Measurements from ENCODE around the gene VSIG10L. TPM values are rescaled to one million over a fixed set of nuclear protein-coding genes. Genes with fewer than 3 reads are reported as not detected.

Gene VSIG10L
- total RNA-seq, 2 experiments from 2014 or later = 1.8 to 2.0 TPM

GRCh38 chr19:51320280-51320657 is 21.7 kb downstream of the VSIG10L start:
- CTCF ChIA-PET = no interaction called here
- H3K4me3 Mint-ChIP-seq = no peak overlapping the region
- no peak for ATAC-seq

GRCh38 chr19:51319649-51320279 is 22.2 kb downstream of the VSIG10L start:
- Mint-ChIP-seq H3K4me1 (ENCODE audit: low read depth) (peaks cover 1% of the 10 kb centered on the region), H3K36me3 (ENCODE audit: low read depth) (no peaks in the 10 kb centered on the region), H3K4me3 (no peak overlapping the region), H3K27ac (no peak overlapping the region), H3K9me3 (ENCODE audit: insufficient read depth) (no peaks in the 10 kb centered on the region), H3K27me3 (ENCODE audit: low read depth) (peaks cover 23% of the 10 kb centered on the region)
- ChIA-PET CTCF (no interaction called here), POLR2A (no interaction called here)
- DNase-seq = no peak
- no peak for ATAC-seq

More at GRCh38 chr19:51320280-51320657, 21.7 kb downstream of the VSIG10L start:
- H3K36me3 Mint-ChIP-seq (ENCODE audit: low read depth) = no peaks in the 10 kb centered on the region
- H3K27ac Mint-ChIP-seq = no peak overlapping the region
- POLR2A ChIA-PET = no interaction called here
- H3K4me1 Mint-ChIP-seq (ENCODE audit: low read depth) = peaks cover 1% of the 10 kb centered on the region
- H3K9me3 Mint-ChIP-seq (ENCODE audit: insufficient read depth) = no peaks in the 10 kb centered on the region
- peaks cover 23% of the 10 kb centered on the region for H3K27me3 Mint-ChIP-seq (ENCODE audit: low read depth)
- no peak for DNase-seq

- ATAC-seq (no peak), DNase-seq (no peak)
- Mint-ChIP-seq H3K36me3 (ENCODE audit: low read depth) (no peaks in the 10 kb centered on the region), H3K27me3 (ENCODE audit: low read depth) (peaks cover 19% of the 10 kb centered on the region), H3K4me1 (ENCODE audit: low read depth) (peaks cover 1% of the 10 kb centered on the region), H3K27ac (no peak overlapping the region), H3K4me3 (no peak overlapping the region), H3K9me3 (ENCODE audit: insufficient read depth) (no peaks in the 10 kb centered on the region)
- POLR2A ChIA-PET = no interaction called here
- CTCF ChIA-PET = no interaction called here
Observed at GRCh38 chr19:51318687-51319648, 23.0 kb downstream of the VSIG10L start.

GRCh38 chr19:51317968-51318367 is 24.0 kb downstream of the VSIG10L start:
- Mint-ChIP-seq H3K27me3 (ENCODE audit: low read depth) (peaks cover 16% of the 10 kb centered on the region), H3K27ac (no peak overlapping the region), H3K36me3 (ENCODE audit: low read depth) (no peaks in the 10 kb centered on the region), H3K4me1 (ENCODE audit: low read depth) (no peaks in the 10 kb centered on the region), H3K4me3 (no peak overlapping the region), H3K9me3 (ENCODE audit: insufficient read depth) (no peaks in the 10 kb centered on the region)
- CTCF ChIA-PET = no interaction called here
- DNase-seq = no peak
- ATAC-seq = no peak
- POLR2A ChIA-PET = no interaction called here

- ATAC-seq (no peak), DNase-seq (no peak)
- no peaks in the 10 kb centered on the region for H3K36me3 Mint-ChIP-seq (ENCODE audit: low read depth)
- H3K9me3 Mint-ChIP-seq (ENCODE audit: insufficient read depth) = no peaks in the 10 kb centered on the region
- H3K27ac Mint-ChIP-seq = no peak overlapping the region
- H3K27me3 Mint-ChIP-seq (ENCODE audit: low read depth) = peaks cover 14% of the 10 kb centered on the region
- CTCF ChIA-PET = no interaction called here
- POLR2A ChIA-PET = no interaction called here
- no peaks in the 10 kb centered on the region for H3K4me1 Mint-ChIP-seq (ENCODE audit: low read depth)
- H3K4me3 Mint-ChIP-seq = no peak overlapping the region
Observed at GRCh38 chr19:51317376-51317775, 24.6 kb downstream of the VSIG10L start.

- H3K4me1 Mint-ChIP-seq (ENCODE audit: low read depth) = no peaks in the 10 kb centered on the region
- no peak overlapping the region for H3K4me3 Mint-ChIP-seq
- no peaks in the 10 kb centered on the region for H3K9me3 Mint-ChIP-seq (ENCODE audit: insufficient read depth)
- peaks cover 16% of the 10 kb centered on the region for H3K27me3 Mint-ChIP-seq (ENCODE audit: low read depth)
- DNase-seq (no peak), ATAC-seq (no peak)
- CTCF ChIA-PET = no interaction called here
- no peaks in the 10 kb centered on the region for H3K36me3 Mint-ChIP-seq (ENCODE audit: low read depth)
- no peak overlapping the region for H3K27ac Mint-ChIP-seq
- POLR2A ChIA-PET = no interaction called here
Observed at GRCh38 chr19:51316688-51317087, 25.3 kb downstream of the VSIG10L start.

GRCh38 chr19:51311351-51312257 is 30.3 kb downstream of the VSIG10L start, which contains the start of gene IGLON5:
IGLON5 (plus strand) TSS chr19:51311644; CDS start chr19:51311848, 204 bp downstream.
- Mint-ChIP-seq H3K36me3 (ENCODE audit: low read depth) (no peaks in the 10 kb centered on the region), H3K9me3 (ENCODE audit: insufficient read depth) (peaks cover 11% of the 10 kb centered on the region), H3K4me1 (ENCODE audit: low read depth) (no peaks in the 10 kb centered on the region), H3K27ac (peak within 1 kb of the TSS; percentile 50), H3K27me3 (ENCODE audit: low read depth) (peaks cover 21% of the 10 kb centered on the region), H3K4me3 (no peak within 1 kb of the TSS)
- ChIA-PET POLR2A (no interaction called here), CTCF (no interaction called here)
- no peak for ATAC-seq
- no peak for DNase-seq

- no peak for DNase-seq
- H3K4me3 Mint-ChIP-seq = no peak overlapping the region
- ChIA-PET POLR2A (no interaction called here), CTCF (no interaction called here)
- H3K9me3 Mint-ChIP-seq (ENCODE audit: insufficient read depth) = peaks cover 15% of the 10 kb centered on the region
- H3K36me3 Mint-ChIP-seq (ENCODE audit: low read depth) = no peaks in the 10 kb centered on the region
- no peak for ATAC-seq
- H3K27ac Mint-ChIP-seq = no peak overlapping the region
- no peaks in the 10 kb centered on the region for H3K4me1 Mint-ChIP-seq (ENCODE audit: low read depth)
- peaks cover 26% of the 10 kb centered on the region for H3K27me3 Mint-ChIP-seq (ENCODE audit: low read depth)
Observed at GRCh38 chr19:51305479-51305878, 36.5 kb downstream of the VSIG10L start.

GRCh38 chr19:51301266-51301665 is 40.7 kb downstream of the VSIG10L start:
- Mint-ChIP-seq H3K27ac (no peak overlapping the region), H3K36me3 (ENCODE audit: low read depth) (no peaks in the 10 kb centered on the region), H3K9me3 (ENCODE audit: insufficient read depth) (peaks cover under 1% of the 10 kb centered on the region), H3K4me3 (no peak overlapping the region), H3K4me1 (ENCODE audit: low read depth) (no peaks in the 10 kb centered on the region), H3K27me3 (ENCODE audit: low read depth) (peaks cover 17% of the 10 kb centered on the region)
- POLR2A ChIA-PET = no interaction called here
- CTCF ChIA-PET = no interaction called here
- no peak for DNase-seq
- ATAC-seq = no peak

- no peaks in the 10 kb centered on the region for H3K36me3 Mint-ChIP-seq (ENCODE audit: low read depth)
- ChIA-PET CTCF (no interaction called here), POLR2A (interaction anchor here (0.5 kb wide), 1 partner anchor 1131 kb away, joined by 5 read pairs; no protein-coding TSS in a partner anchor)
- H3K4me3 Mint-ChIP-seq = no peak overlapping the region
- no peaks in the 10 kb centered on the region for H3K4me1 Mint-ChIP-seq (ENCODE audit: low read depth)
- H3K27ac Mint-ChIP-seq = no peak overlapping the region
- ATAC-seq (no peak), DNase-seq (no peak)
- peaks cover 4% of the 10 kb centered on the region for H3K27me3 Mint-ChIP-seq (ENCODE audit: low read depth)
- no peaks in the 10 kb centered on the region for H3K9me3 Mint-ChIP-seq (ENCODE audit: insufficient read depth)
Observed at GRCh38 chr19:51297406-51297805, 44.5 kb downstream of the VSIG10L start.

- POLR2A ChIA-PET = no interaction called here
- Mint-ChIP-seq H3K4me3 (no peak overlapping the region), H3K36me3 (ENCODE audit: low read depth) (no peaks in the 10 kb centered on the region), H3K27me3 (ENCODE audit: low read depth) (peaks cover 2% of the 10 kb centered on the region), H3K9me3 (ENCODE audit: insufficient read depth) (no peaks in the 10 kb centered on the region), H3K4me1 (ENCODE audit: low read depth) (no peaks in the 10 kb centered on the region), H3K27ac (no peak overlapping the region)
- DNase-seq (no peak), ATAC-seq (no peak)
- CTCF ChIA-PET = no interaction called here
Observed at GRCh38 chr19:51296336-51297093, 45.4 kb downstream of the VSIG10L start.

Data from activated CD8-positive, alpha-beta T cell treated with anti-CD3 and anti-CD28 coated beads, Interleukin-2, amount 10 ng/mL, durations not matched to agents 7 days and 5 days (primary cell).